Liver (tissue), 9 donors: ENCODE results near the gene MAST2. TPM values are rescaled to one million over a fixed set of nuclear protein-coding genes. Genes with fewer than 3 reads are reported as not detected.

Experiments
- DNase-seq: peaks from one replicate; pipeline ENCODE4 v3.0.0-alpha.2; 2017; ENCODE audit warnings: low spot score
- H3K27ac ChIP-seq, 2 donors: one replicate each; pipeline ENCODE4 v1.7.0; 2013; ENCODE audit warnings: inconsistent platforms in 2 of 2, low read length in 2 of 2, control low read depth in 1 of 2, low read depth in 1 of 2, mild to moderate bottlenecking in 1 of 2
- H3K27me3 ChIP-seq, 4 donors: one replicate each; pipeline versions ENCODE4 v1.6.1 to v1.7.0; 2013; ENCODE audit warnings: low read length in 3 of 4, inconsistent platforms in 1 of 4, mild to moderate bottlenecking in 1 of 4, moderate library complexity in 1 of 4; ENCODE audit not compliant: control insufficient read depth in 4 of 4, insufficient read depth in 4 of 4
- H3K36me3 ChIP-seq, 4 donors: one replicate each; pipeline versions ENCODE4 v1.6.1 to v1.7.0; 2013; ENCODE audit warnings: low read length in 3 of 4, mild to moderate bottlenecking in 3 of 4, low read depth in 1 of 4, moderate library complexity in 1 of 4; ENCODE audit not compliant: control insufficient read depth in 4 of 4, insufficient read depth in 3 of 4
- H3K4me1 ChIP-seq, 4 donors: one replicate each; pipeline versions ENCODE4 v1.6.1 to v1.7.0; 2013; ENCODE audit warnings: low read length in 3 of 4, mild to moderate bottlenecking in 3 of 4, moderate library complexity in 1 of 4; ENCODE audit not compliant: control insufficient read depth in 4 of 4, insufficient read depth in 4 of 4
- H3K4me3 ChIP-seq, 3 donors: one replicate each; pipeline versions ENCODE4 v1.6.1 to v1.7.0; 2013; ENCODE audit warnings: low read length in 3 of 3, control low read depth in 1 of 3, low read depth in 1 of 3, mild to moderate bottlenecking in 1 of 3
- H3K9ac ChIP-seq, 2 donors: one replicate each; pipeline ENCODE4 v1.7.0; 2013; ENCODE audit warnings: low read length in 2 of 2, mild to moderate bottlenecking in 2 of 2, moderate library complexity in 2 of 2, control low read depth in 1 of 2, low read depth in 1 of 2
- H3K9me3 ChIP-seq, 4 donors: one replicate each; pipeline versions ENCODE4 v1.6.1 to v1.7.0; 2013; ENCODE audit warnings: low read length in 3 of 4; ENCODE audit not compliant: control insufficient read depth in 4 of 4
- EGR1 ChIP-seq, 2 donors: IDR thresholded peaks; 2 replicates each; pipeline ENCODE4 v1.6.1; 2016 to 2018; ENCODE audit warnings: antibody characterized with exemption in 2 of 2, low read depth in 2 of 2
- FOXA2 ChIP-seq: IDR thresholded peaks from 2 replicates; pipeline ENCODE4 v1.6.1; 2016; ENCODE audit warnings: antibody characterized with exemption
- GABPA ChIP-seq, 2 donors: IDR thresholded peaks in 1 of 2; conservative IDR thresholded peaks in 1 of 2; 2 replicates each; pipeline ENCODE4 v1.6.1; 2016; ENCODE audit warnings: antibody characterized with exemption in 2 of 2, mild to moderate bottlenecking in 1 of 2, moderate library complexity in 1 of 2
- HNF4A ChIP-seq, 2 donors: conservative IDR thresholded peaks; 2 replicates each; pipeline ENCODE4 v1.6.1; 2016; ENCODE audit warnings: antibody characterized with exemption in 2 of 2, mild to moderate bottlenecking in 2 of 2
- HNF4G ChIP-seq: IDR thresholded peaks from 2 replicates; pipeline ENCODE4 v1.6.1; 2016; ENCODE audit warnings: antibody characterized with exemption
- JUND ChIP-seq, 2 donors: IDR thresholded peaks; 2 replicates each; pipeline ENCODE4 v1.6.1; 2016; ENCODE audit warnings: antibody characterized with exemption in 2 of 2
- NR2F2 ChIP-seq: IDR thresholded peaks from 2 replicates; pipeline ENCODE4 v1.6.1; 2016; ENCODE audit warnings: antibody characterized with exemption
- RAD21 ChIP-seq, 2 donors: IDR thresholded peaks; 2 replicates each; pipeline ENCODE4 v1.6.1; 2016; ENCODE audit warnings: antibody characterized with exemption in 2 of 2, mild to moderate bottlenecking in 2 of 2
- RXRA ChIP-seq, 2 donors: IDR thresholded peaks; 2 replicates each; pipeline ENCODE4 v1.6.1; 2017 to 2018; ENCODE audit warnings: antibody characterized with exemption in 2 of 2, mild to moderate bottlenecking in 1 of 2
- SP1 ChIP-seq: IDR thresholded peaks from 2 replicates; pipeline ENCODE4 v1.6.1; 2018; ENCODE audit warnings: antibody characterized with exemption, mild to moderate bottlenecking
- TAF1 ChIP-seq: conservative IDR thresholded peaks from 2 replicates; pipeline ENCODE4 v1.6.1; 2016; ENCODE audit warnings: antibody characterized with exemption, mild to moderate bottlenecking
- YY1 ChIP-seq: IDR thresholded peaks from 2 replicates; pipeline ENCODE4 v1.6.1; 2016; ENCODE audit warnings: antibody characterized with exemption, mild to moderate bottlenecking
- WGBS: extraction: QIAGEN DNeasy Blood & Tissue Kit; methylation state at CpG from one replicate; pipeline ENCODE4 v1.1.7; 2013; 5-methylcytosine and 5-hydroxymethylcytosine counted together
- polyA plus RNA-seq, 2 donors: library from polyadenylated mRNA; stranded (reverse) in 1 of 2; unstranded in 1 of 2; fragments of 200-250 nt in 1 of 2; fragments of >200 nt in 1 of 2; fragmentation: Nextera tagmentation in 1 of 2; extraction: Ambion mirVana in 1 of 2; gene quantifications; one replicate each; pipeline versions ENCODE4 v1.2.1 to v1.2.3, GENCODE V29; 2013 to 2015
- total RNA-seq, 2 donors: library from RNA; depleted of rRNA; stranded (reverse); fragments of >200 nt; gene quantifications; one replicate each; pipeline ENCODE4 v1.2.3, GENCODE V29; 2014
- TF ChIP-seq, protein P1 (sequence below): IDR thresholded peaks from 2 replicates; pipeline ENCODE4 v1.6.1; 2016; ENCODE audit warnings: antibody characterized with exemption
- TF ChIP-seq, protein P2 (sequence below): IDR thresholded peaks from 2 replicates; pipeline ENCODE4 v1.6.1; 2016; ENCODE audit warnings: antibody characterized with exemption
- TF ChIP-seq, protein P3 (sequence below): fragments of 150-350 bp; IDR thresholded peaks from 2 replicates; pipeline ENCODE4 v1.5.1; 2017; ENCODE audit warnings: improper control_type of control experiment, low read depth, low read length; ENCODE audit not compliant: missing input control
- donor health status: healthy.
- donor health status: healthy.
- donor health status: healthy.
- donor health status: healthy.
- donor health status: healthy.

Gene MAST2
- total and polyA plus RNA-seq, 4 donors, result 4.8 to 9.6 (median 5.7) TPM

DNA sequence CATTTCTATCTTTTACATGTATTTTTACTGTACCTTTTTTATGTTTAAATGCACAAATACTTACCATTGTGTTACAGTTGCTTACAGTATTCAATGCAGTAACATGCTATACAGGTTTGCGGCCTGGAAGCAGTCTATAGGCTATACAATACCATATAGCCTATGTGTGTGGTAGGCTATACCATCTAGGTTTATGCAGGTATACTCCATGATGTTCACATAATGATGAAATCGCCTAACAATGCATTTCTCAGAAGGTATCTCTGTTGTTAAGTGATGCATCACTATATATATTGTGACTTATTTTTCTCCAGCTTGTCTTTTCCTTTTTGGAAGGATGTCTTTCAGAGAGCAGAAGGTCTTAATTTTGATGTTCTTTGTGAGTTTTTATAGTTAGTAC, 103.5 kb downstream of the MAST2 start:
- no peak for DNase-seq
- TF ChIP-seq TAF1 (no peak), HNF4A (conservative IDR thresholded peaks at IDR 0.05) (no peak), FOXA2 (no peak), JUND (IDR thresholded peaks at IDR 0.05) (no peak), RAD21 (IDR thresholded peaks at IDR 0.05) (no peak), HNF4G (no peak), NR2F2 (no peak), GABPA (IDR thresholded peaks at IDR 0.05 in 1 of 2, conservative IDR thresholded peaks at IDR 0.05 in 1 of 2) (no peak), RXRA (IDR thresholded peaks at IDR 0.05) (no peak)
- TF ChIP-seq, protein P1, sequence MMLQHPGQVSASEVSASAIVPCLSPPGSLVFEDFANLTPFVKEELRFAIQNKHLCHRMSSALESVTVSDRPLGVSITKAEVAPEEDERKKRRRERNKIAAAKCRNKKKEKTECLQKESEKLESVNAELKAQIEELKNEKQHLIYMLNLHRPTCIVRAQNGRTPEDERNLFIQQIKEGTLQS, result no peak
- TF ChIP-seq, protein P2, sequence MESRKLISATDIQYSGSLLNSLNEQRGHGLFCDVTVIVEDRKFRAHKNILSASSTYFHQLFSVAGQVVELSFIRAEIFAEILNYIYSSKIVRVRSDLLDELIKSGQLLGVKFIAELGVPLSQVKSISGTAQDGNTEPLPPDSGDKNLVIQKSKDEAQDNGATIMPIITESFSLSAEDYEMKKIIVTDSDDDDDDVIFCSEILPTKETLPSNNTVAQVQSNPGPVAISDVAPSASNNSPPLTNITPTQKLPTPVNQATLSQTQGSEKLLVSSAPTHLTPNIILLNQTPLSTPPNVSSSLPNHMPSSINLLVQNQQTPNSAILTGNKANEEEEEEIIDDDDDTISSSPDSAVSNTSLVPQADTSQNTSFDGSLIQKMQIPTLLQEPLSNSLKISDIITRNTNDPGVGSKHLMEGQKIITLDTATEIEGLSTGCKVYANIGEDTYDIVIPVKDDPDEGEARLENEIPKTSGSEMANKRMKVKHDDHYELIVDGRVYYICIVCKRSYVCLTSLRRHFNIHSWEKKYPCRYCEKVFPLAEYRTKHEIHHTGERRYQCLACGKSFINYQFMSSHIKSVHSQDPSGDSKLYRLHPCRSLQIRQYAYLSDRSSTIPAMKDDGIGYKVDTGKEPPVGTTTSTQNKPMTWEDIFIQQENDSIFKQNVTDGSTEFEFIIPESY, result no peak
- TF ChIP-seq, protein P3, sequence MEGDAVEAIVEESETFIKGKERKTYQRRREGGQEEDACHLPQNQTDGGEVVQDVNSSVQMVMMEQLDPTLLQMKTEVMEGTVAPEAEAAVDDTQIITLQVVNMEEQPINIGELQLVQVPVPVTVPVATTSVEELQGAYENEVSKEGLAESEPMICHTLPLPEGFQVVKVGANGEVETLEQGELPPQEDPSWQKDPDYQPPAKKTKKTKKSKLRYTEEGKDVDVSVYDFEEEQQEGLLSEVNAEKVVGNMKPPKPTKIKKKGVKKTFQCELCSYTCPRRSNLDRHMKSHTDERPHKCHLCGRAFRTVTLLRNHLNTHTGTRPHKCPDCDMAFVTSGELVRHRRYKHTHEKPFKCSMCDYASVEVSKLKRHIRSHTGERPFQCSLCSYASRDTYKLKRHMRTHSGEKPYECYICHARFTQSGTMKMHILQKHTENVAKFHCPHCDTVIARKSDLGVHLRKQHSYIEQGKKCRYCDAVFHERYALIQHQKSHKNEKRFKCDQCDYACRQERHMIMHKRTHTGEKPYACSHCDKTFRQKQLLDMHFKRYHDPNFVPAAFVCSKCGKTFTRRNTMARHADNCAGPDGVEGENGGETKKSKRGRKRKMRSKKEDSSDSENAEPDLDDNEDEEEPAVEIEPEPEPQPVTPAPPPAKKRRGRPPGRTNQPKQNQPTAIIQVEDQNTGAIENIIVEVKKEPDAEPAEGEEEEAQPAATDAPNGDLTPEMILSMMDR, result no peak
- Histone ChIP-seq H3K4me1 (no peaks in the 10 kb centered on the region), H3K36me3 (no peaks in the 10 kb centered on the region), H3K27me3 (no peaks in the 10 kb centered on the region), H3K27ac (no peak overlapping the region), H3K4me3 (no peak overlapping the region), H3K9me3 (no peaks in the 10 kb centered on the region), H3K9ac (no peak overlapping the region)
- WGBS, result 97% methylated on average over 2 of the region's 2 CpGs

DNA sequence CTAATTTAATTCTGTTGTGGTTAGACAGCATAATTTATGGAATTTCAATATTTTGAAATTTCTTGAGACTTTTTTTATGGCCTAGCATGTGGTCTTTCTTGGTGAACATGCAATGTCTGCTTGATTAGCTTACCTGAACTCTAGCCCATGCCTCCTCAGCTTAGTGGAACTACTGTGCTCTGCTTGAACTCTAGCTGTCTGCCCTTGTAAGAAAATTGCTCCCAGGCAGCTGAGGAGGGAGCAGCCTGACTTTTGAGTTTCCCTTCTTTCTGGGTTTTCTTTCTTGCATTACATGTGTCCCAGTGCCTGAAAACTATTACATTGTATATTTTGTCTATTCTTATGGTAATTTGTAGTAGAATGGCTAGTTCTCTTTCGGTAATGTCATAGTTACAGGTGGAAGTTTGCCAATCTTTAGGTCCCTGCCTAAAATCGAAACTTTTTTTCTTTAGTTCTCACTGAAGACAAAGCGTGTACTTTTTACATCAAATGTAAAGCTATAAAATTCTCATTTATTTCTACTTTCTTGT, 105.3 kb downstream of the MAST2 start:
- TF ChIP-seq JUND (IDR thresholded peaks at IDR 0.05), result no peak
- no peak for TF ChIP-seq YY1
- TF ChIP-seq SP1, result no peak
- no peak for TF ChIP-seq NR2F2
- no peak for TF ChIP-seq RAD21 (IDR thresholded peaks at IDR 0.05)
- TF ChIP-seq, protein P2, result no peak
- TF ChIP-seq EGR1 (IDR thresholded peaks at IDR 0.05; ENCODE audit: low read depth in 2 of 2), result no peak
- TF ChIP-seq TAF1, result no peak
- no peak for TF ChIP-seq RXRA (IDR thresholded peaks at IDR 0.05)
- no peak for DNase-seq
- H3K9ac ChIP-seq, result no peak overlapping the region
- H3K4me3 ChIP-seq, result no peak overlapping the region
- no peaks in the 10 kb centered on the region for H3K9me3 ChIP-seq
- H3K36me3 ChIP-seq, result no peaks in the 10 kb centered on the region
- 82% methylated on average over 3 of the region's 3 CpGs for WGBS
- no peaks in the 10 kb centered on the region for H3K27me3 ChIP-seq
- H3K27ac ChIP-seq, result no peak overlapping the region
- H3K4me1 ChIP-seq, result no peaks in the 10 kb centered on the region
